Activated naive CD4-positive, alpha-beta T cell treated with anti-CD3 and anti-CD28 coated beads, Interleukin-2, amount 50 U/mL, for 16 hours (primary cell): ENCODE results near the gene IFT122.
"Not testable (repeated sequence)": the region's sequence is repeated elsewhere in the genome, so short reads cannot be mapped to it uniquely, and the experiment has no call there.

ENCODE experiments used
- DNase-seq: peaks from one replicate; pipeline ENCODE4 v3.0.0-alpha.2; 2020

The IFT122 gene

DNA sequence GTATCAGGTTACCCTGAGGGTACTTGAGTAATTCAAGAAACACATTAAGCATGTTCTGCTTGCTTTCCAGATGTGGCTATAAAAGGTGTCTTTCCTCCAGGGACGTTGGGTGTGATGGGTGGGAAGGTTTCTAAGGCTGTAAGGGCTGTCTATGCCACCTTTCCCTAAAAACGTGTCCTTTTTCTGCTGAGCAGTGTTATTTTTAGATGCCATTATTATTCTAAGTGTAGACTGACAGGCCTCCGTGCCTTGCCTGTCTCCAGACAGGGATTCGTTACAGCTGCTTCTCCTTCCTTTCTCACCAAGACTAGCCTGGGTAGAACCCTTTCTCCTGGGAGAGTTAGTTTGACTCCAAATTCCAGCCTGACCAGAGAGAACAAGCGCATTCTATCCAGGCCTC, 61.6 kb downstream of the IFT122 start:
- DNase-seq: no peak

DNA sequence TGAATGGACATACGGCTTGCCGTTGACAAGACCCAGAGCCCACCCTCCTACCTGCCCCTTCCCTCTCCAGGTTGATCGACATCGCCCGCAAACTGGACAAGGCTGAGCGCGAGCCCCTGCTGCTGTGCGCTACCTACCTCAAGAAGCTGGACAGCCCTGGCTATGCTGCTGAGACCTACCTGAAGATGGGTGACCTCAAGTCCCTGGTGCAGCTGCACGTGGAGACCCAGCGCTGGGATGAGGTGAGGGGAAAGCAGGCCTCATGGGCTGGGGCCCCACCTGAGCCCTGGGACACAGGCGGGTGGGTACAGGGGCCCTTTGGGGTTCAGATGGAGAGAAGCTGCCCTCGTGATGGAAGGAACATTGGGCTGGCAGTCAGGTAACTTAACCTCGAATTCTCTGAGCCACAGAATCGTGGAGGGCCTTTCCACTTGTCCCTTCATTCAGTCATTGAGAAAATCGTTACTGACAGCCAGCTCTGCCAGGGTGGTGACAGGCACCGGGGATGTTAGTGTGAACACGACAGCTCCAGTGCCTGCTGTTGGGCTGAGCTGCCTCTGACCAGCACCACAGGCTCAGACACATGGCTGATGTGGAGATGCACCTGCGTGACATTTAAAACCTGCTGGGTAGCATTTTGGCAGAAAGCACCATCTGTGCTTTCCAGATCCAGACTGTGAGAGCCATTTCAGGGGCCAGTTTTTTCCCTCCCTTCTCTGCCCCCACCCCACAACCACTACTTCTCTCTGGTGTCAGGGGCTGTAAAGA, 62.8 kb downstream of the IFT122 start:
- DNase-seq: no peak

DNA sequence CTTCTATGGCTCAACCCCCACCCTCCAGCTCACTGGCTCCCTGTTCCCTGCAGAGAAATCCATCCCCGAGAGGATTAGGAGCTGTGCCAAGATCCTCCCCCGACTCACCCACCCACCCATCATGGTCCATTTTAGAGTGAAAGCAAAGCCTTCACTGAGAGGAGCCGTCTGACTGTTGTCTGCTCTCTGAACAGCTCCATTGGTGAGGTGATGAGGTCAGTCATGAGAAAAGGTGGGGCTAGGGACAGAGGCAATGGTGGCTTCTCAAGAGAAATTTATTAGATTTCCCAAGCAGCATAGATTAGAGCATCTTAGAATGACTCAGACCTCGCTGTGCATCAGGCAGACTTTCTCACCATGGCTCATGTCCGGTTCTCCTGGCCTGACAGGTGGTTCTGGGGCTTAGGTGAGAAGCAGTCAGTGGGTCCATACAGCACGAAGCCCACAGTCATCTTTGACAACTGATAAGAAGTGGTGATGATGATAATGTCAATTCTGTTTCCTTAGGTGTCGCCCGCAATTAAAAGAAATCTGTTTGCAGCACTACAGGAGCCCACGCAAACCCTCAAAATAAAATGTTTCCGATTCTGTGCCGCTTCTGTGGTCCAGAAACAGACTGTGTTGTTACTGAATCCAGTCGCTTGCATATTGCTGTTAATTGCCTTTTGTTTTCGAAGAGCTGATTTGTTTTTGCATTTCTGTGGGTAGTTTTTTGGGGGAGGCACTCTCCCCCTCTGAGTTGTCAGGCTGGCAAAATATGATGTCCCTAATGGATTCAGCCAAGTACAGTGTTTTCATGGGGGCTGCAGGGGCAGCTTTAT, 63.7 kb downstream of the IFT122 start:
- DNase-seq: no peak

DNA sequence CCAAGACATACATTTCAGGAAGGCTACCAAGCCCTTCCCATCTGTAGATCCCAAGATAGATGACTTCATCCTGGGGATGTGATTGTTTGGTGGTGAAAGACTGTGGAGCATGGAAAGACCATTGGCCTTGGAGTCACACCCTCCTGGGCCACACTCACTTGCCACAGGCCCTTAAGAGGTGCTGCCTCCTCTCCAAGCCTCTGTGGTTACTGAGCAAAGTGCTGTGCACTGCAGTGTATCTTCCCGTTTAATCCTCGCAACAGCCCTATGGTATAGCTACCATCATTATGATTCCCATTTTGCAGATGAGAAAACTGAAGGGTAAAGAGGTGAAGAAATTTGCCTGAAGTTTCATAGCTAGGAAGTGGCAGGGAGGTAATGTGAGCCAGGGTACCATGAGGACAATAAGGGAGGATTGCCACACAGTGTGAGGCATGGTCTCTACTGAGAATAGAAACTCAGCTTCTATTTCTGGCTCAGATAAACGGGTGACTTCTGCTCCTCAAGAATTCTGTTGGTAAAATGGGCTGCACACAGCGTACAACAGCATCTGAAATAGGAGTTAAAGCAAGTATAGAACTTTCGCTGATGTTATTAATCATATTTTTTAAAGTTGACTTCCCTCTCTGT, 64.6 kb downstream of the IFT122 start:
- DNase-seq: no peak

DNA sequence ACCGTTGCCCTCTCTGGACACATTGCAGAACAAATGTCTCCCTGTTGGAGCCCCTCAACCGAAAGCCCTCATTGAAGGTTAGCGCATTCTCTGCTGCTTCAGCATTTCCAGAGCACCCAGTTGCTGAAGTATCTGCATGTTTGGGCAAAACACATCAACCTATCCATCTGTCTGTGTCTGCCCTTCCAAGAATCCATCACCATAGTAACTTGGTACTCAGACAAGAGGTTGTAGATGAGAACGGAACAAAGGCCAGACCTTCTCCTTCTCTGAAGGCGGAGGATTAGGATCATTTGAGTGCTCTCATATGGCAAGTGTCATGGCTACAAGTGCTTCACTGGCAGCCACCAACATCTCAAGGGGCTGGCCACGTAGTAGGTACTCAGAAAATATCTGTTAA, 65.3 kb downstream of the IFT122 start:
- no peak for DNase-seq

DNA sequence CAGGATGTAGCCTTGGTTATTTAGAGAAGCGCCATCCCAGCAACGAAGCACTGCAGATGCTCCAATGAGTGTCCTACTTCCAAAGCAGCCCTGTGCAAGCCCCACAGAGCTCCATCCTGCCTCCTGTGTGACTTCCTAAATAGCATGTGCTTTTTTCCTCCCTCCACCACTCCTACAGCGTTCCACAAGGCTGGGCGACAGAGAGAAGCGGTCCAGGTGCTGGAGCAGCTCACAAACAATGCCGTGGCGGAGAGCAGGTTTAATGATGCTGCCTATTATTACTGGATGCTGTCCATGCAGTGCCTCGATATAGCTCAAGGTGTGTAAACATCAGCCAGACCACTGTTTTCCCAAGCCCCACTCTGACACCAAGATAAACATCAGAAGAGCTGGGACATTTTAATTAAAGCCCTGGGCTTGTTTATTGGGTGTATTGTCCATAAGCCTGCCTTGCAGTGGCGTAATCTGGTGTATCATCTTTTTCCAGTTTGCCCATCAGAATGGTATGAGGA, 66.3 kb downstream of the IFT122 start:
- no peak for DNase-seq

DNA sequence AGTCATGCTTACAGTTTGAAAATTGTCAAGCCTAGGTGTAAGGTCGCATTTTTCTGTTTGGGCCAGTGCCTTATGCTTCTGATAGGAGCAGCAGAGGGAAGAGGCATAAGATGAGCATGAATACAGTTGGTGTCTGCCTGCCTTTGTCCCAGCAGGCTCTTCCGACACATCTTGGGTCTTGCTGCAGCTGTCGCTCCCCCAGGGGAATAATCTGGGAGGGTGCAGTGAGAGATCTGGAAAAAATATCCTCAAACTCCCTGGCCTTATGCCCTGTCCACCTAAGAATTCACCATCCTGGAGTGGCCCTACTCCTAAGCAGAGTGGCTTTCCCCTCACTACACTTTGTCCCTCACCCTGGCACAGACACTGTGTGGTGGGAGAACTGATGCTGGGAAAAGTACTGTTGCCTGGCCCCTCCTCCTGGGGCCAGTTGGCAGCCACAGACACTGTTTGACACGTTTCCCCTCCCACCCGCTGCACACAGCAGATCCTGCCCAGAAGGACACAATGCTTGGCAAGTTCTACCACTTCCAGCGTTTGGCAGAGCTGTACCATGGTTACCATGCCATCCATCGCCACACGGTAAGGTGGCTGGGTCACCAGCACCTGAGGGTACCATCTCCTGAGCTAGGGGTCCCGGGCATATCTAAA, 67.3 kb downstream of the IFT122 start:
- no peak for DNase-seq

DNA sequence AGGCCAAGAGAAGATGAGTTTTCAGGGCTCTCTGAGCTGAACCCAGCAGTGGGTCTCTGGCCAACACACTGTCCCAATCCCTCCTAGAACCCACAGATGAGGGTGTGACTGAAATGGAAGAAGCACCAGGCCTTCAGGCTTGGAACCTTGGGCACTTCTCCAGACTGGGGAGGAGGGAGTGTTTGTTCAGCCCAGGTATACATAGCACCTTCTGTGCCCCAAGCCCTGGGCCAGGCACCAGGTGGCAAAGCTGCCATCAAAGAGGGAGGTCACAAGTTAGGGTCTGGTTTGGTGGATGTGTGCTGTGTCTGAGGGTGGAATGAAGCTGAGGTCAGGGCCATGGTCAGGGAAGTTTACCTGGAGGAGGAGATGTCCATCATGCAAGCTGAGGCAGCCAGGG, 72.6 kb downstream of the IFT122 start:
- DNase-seq: no peak

DNA sequence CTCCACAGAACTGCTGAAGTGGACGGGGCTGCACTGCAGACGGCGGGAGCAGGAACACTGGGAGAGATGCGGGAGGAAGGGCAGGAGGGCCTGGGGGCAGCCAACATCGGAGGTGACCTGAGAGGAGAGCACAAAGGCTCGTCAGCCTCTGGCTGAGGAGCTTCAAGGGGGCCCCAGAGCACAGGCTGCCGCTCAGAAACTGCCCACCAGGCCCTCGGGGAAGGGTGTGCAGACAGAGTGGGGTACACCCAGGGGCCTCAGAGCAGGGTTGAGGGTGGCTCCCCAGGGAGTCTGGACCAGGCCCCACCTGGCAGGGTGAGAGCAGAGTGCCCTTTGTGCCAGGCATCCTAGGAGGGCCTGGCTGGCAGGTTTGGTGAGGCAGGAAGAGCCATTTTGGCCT, 73.7 kb downstream of the IFT122 start:
- DNase-seq: no peak

DNA sequence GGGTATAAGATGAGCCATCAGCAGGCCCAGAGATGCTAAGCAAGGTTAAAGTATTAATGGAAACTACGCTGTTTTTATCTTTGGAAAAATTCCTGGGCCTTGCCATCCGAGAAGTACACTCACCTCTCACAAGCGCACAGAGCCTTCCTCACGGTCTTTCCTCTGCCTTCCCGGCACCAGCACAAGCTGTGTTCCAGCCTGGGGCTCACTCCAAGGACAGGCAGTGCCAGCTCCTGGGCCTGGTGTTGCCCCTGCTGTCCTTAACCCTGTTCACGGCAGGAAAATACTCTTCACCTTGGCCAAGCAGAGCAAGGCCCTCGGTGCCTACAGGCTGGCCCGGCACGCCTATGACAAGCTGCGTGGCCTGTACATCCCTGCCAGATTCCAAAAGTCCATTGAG, 74.1 kb downstream of the IFT122 start:
- no peak for DNase-seq

DNA sequence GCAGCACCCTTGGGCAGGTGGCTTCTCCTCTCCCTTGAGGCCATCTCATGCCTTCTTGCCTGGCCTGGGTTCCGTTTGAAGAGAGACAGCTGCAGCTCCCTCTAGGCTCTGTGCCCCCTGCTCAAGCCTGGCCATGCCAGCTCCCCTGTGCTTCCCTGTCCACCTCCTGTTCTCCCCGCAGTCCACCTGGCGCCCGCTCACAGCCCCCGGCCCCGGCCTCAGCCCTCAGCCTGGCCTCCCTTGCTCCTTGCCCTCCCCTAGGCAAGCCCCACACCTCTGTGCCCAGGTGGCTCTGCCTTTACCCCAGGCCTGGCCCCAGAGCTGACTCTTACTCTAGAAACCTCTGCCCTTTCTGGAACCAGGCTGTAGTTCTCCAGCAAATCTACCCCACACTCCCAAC, 74.5 kb downstream of the IFT122 start:
- no peak for DNase-seq

DNA sequence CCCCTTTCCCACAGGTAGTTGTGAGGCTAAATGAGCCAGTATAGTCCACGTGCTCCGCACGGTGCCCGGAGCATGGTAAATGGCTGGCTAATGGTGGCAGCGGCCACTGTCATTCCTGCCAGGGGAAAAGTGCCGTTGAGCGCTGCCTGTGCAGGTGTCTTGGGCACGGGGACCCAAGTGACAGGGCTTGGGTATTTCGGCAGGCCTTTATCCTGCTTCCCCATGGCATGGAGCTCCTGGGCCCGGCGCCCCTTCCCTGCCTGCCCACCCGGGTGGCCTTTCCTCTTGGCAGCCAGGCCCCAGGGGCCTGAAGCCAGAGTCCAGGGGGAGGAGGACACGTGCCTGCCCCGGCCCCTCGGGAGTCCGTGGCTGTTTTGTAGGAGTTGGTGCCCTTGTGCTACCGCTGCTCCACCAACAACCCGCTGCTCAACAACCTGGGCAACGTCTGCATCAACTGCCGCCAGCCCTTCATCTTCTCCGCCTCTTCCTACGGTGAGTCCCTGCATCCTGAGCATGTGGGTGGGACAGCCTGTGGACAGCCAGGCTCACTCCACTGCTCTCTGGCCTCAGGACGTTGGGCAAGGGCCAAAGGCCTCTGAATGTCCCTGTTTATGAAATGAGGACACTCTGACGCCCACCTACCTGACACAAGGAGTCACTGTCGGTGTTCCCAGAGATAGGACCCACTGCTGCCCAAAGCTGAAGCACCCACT, 75.2 kb downstream of the IFT122 start:
- not testable (repeated sequence) for DNase-seq

DNA sequence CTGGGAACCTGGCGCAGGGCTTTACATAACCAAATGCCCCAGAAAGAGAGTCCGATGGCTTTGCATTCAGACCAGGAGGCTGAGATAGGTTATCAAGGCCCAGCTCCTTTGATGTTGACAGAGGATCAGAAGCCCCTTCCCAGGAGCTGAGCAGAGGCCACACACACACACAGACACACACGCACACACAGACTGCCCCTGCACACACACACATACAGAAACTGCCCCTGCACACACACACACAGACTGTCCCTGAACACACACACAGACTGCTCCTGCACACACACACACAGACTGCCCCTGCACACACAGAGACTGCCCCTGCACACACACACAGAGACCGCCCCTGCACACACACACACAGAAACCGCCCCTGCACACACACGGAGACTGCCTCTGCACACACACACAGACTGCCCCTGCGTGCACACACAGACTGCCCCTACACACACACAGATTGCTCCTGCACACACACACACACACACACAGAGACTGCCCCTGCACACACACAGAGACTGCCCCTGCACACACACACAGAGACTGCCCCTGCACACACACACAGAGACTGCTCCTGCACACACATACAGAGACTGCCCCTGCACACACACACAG, 75.9 kb downstream of the IFT122 start:
- not testable (repeated sequence) for DNase-seq

DNA sequence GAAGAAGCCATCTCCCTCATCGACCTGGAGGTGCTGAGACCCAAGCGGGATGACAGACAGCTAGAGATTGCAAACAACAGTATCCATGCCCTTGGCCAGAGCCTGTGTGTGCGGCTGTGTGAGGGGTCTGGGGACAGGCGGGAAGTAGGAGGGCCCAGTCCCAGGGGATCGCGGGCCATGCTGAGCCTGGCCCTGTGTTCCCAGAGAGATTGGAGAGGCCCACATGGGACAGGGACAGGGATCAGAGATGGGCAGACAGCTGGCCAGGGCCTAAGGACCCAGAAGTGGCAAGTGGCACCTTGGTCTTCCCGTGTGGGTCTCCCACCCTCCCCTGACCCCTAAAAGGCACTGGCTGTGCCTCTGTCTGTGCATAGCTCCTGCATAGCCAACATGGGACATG, 77.5 kb downstream of the IFT122 start:
- DNase-seq: no peak

DNA sequence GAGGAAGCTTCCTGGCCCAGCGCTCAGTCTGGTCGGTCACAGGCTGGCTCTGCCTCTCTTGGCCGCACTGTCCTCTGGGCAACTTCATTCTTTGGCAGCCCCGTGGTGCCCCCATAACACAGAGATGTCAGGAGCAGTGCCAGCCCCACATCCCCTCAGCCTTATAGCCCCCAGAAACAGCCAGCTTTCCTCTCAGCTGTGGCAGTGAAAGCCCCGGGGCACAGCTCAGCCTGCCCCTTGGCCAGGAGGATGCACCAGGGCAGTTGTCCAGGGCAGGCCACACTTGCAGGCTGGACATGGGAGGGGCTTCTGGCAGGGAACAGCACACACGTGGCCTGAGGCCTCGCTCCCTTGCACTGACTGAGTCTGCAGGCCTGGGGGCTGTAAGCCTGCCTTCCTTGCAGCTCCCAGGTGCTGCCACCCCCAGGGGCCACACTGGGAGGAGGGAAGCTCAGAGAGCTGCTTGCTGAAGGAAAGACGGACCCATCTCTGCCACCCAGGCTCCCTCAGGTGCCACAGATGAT, 78.1 kb downstream of the IFT122 start:
- no peak for DNase-seq

DNA sequence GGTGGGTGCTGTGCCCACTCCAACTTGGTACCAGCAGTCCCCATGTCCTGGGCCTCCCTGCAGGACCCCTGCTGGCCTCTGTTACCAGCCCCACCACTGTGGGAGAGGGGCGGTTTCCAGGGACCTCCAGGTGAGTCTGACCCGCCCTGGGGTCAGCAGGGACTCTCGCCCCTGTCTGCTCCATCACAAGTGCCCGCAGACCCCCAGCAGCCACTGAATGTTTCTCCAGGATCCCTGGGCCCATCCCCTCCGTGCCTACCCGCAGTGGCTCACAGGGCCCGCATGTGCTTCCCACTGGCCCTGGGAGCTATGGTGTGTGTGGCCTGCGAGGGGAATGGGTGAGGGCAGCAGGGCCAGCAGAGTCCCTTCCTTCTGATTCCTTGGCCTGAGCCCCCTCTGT, 78.6 kb downstream of the IFT122 start:
- DNase-seq: no peak

DNA sequence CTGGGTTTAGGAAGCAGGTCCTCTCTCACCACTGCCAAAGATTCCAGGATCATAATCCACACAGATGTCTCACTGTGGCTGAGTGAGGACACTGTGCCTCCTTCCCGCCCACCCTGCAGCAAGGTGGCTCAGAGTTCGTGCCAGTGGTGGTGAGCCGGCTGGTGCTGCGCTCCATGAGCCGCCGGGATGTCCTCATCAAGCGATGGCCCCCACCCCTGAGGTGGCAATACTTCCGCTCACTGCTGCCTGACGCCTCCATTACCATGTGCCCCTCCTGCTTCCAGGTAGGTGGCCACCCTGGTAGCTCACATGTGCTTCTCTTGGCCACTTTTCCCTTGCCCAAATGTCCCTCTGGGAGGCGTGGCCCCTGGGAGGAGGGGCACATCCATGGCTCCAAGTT, 79.4 kb downstream of the IFT122 start:
- no peak for DNase-seq

DNA sequence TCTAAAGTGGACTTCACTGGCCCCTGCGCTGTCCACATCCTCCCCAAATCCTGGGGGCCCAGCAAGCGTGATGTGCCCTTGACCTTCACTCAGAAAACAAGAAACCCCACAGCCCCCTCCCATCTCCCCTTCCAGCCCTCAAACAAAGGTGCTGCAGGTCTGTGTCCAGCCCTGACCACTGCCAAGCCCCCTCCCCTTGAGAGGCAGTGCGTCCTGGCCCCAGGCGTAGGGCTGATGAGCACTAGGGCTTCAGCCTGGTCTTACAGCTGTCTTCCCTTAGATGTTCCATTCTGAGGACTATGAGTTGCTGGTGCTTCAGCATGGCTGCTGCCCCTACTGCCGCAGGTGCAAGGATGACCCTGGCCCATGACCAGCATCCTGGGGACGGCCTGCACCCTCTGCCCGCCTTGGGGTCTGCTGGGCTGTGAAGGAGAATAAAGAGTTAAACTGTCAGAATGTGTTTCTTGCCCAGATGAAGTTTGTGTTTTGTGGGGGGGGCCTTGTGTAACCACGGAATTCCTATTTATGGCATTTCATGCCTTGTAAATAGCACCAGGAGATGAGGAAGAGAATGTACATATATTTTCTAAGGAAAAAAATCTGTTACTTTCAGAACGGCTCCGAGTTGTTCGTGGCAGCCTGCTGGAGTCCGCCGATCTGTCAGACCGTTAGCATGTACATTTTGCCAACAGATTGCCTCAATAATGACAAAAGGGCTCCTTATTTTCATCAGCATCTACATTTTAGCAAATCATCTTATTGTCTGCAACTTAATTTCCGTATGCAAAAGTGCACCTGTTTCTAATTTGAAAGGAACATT, 80.1 kb downstream of the IFT122 start:
- DNase-seq: no peak

DNA sequence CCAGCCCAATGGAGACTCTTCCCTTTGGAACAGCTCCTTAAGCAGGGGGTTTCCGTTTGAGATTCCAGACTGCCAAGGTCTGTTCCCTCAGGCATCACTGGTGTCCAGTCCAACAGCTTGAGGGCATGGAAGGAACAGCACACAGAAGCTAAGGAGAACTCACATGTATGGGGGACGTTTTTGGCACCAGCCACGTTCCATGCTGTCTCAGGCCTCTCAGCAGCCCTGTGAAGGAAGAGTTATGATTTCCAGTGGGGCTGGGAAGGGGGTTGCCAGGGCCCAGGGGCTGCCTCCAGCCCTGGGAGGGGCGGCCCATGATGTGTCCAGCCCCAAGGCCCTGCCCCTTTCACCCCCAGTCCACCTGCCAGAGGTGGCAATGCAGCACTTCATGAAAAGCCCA, 80.9 kb downstream of the IFT122 start:
- DNase-seq: no peak

DNA sequence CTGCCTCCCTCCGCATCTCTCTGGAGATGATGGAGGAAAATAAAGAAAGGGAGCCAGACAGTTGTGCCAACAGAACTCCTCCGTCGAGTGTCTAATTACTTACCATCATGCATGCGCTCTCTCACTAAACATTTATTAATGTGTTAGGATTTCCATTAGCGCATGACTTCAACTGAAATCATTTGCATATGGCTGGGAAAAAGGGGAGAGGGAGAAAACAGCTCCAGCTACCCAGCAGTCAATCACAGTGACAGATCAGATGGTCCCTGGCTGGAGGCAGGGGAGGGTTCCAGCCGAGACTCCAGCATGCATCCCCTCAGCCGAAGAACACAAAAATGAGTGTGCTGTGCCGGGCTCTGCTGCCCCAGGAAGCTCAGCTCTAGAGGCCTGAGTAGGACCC, 81.6 kb downstream of the IFT122 start:
- DNase-seq: no peak

DNA sequence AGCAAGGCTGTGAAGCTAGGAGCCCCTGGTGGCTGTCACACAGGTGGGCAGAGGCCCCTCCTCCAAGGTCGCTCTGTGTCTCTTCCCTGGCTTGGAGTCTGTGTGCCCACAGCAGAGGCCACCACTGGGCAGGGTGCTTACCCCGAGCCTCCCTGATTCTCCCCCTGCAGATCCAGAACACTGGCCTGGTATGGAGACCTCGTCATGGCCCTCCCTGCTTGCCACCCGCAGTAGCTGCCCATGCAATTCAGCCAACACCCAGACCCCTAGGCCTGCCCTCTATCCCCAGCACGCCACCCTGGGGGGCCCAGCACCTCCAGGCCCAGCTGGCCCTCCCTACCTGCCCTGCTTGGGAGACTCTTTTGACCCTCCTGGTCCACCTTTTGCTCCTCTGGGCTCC, 82.9 kb downstream of the IFT122 start:
- DNase-seq: no peak
